Measurements from ENCODE around the gene AFP. TPM values are rescaled to one million over a fixed set of nuclear protein-coding genes. Genes with fewer than 3 reads are reported as not detected.

AFP gene
- polyA plus RNA-seq, 1 donor from 2014 or later: not detected

DNA sequence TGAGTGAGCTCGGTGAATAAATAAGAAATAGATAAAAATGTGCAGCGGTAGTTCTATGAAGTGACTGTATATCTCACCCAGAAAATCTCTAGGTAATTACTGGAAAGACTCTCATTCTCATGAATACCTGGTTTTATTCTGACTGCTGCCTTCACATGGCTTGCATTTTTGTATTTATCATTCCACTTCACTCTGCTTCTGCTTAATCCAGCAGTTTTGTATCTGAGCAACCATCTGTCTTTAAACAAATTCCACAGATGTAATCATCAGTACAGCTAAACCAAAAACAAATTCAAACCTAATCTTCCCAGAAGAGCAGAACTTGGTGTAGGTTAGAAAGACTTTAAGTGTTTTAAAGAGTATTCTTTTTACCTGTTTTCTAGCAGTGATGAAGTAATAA, 43.1 kb upstream of the AFP start:
- Histone ChIP-seq H4K20me1 (ENCODE audit: insufficient read depth) (no peaks in the 10 kb centered on the region), H3K9ac (ENCODE audit: low read length) (no peak overlapping the region), H3K4me3 (ENCODE audit: low read length) (no peak overlapping the region), H3K36me3 (ENCODE audit: insufficient read depth, low read length) (no peaks in the 10 kb centered on the region), H3K9me2 (ENCODE audit: insufficient read depth, low read length) (no peaks in the 10 kb centered on the region), H3K9me3 (ENCODE audit: low read length) (no peaks in the 10 kb centered on the region), H3F3A (ENCODE audit: insufficient read depth, low read length, poor library complexity, severe bottlenecking) (no peaks in the 10 kb centered on the region), H2AFZ (ENCODE audit: low read depth, low read length) (no peak overlapping the region), H3K4me2 (ENCODE audit: low read length) (no peak overlapping the region), H3K27ac (ENCODE audit: low read length) (no peak overlapping the region), H3K79me2 (replicated peaks; ENCODE audit: insufficient read depth, low read length) (no peaks in the 10 kb centered on the region), H3K27me3 (ENCODE audit: insufficient read depth, low read depth, low read length) (no peaks in the 10 kb centered on the region)
- TF ChIP-seq POLR2AphosphoS5 (IDR thresholded peaks at IDR 0.05) (no peak), EP300 (conservative IDR thresholded peaks at IDR 0.05; ENCODE audit: poor library complexity, severe bottlenecking) (no peak), EZH2 (IDR thresholded peaks at IDR 0.05; ENCODE audit: borderline replicate concordance, insufficient read depth, low read length, poor library complexity, severe bottlenecking) (no peak)
- TF ChIP-seq, protein P1, sequence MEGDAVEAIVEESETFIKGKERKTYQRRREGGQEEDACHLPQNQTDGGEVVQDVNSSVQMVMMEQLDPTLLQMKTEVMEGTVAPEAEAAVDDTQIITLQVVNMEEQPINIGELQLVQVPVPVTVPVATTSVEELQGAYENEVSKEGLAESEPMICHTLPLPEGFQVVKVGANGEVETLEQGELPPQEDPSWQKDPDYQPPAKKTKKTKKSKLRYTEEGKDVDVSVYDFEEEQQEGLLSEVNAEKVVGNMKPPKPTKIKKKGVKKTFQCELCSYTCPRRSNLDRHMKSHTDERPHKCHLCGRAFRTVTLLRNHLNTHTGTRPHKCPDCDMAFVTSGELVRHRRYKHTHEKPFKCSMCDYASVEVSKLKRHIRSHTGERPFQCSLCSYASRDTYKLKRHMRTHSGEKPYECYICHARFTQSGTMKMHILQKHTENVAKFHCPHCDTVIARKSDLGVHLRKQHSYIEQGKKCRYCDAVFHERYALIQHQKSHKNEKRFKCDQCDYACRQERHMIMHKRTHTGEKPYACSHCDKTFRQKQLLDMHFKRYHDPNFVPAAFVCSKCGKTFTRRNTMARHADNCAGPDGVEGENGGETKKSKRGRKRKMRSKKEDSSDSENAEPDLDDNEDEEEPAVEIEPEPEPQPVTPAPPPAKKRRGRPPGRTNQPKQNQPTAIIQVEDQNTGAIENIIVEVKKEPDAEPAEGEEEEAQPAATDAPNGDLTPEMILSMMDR (IDR thresholded peaks at IDR 0.05; ENCODE audit: poor library complexity, severe bottlenecking): no peak
- TF ChIP-seq, protein P2, sequence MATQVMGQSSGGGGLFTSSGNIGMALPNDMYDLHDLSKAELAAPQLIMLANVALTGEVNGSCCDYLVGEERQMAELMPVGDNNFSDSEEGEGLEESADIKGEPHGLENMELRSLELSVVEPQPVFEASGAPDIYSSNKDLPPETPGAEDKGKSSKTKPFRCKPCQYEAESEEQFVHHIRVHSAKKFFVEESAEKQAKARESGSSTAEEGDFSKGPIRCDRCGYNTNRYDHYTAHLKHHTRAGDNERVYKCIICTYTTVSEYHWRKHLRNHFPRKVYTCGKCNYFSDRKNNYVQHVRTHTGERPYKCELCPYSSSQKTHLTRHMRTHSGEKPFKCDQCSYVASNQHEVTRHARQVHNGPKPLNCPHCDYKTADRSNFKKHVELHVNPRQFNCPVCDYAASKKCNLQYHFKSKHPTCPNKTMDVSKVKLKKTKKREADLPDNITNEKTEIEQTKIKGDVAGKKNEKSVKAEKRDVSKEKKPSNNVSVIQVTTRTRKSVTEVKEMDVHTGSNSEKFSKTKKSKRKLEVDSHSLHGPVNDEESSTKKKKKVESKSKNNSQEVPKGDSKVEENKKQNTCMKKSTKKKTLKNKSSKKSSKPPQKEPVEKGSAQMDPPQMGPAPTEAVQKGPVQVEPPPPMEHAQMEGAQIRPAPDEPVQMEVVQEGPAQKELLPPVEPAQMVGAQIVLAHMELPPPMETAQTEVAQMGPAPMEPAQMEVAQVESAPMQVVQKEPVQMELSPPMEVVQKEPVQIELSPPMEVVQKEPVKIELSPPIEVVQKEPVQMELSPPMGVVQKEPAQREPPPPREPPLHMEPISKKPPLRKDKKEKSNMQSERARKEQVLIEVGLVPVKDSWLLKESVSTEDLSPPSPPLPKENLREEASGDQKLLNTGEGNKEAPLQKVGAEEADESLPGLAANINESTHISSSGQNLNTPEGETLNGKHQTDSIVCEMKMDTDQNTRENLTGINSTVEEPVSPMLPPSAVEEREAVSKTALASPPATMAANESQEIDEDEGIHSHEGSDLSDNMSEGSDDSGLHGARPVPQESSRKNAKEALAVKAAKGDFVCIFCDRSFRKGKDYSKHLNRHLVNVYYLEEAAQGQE (IDR thresholded peaks at IDR 0.05; ENCODE audit: borderline replicate concordance): no peak

DNA sequence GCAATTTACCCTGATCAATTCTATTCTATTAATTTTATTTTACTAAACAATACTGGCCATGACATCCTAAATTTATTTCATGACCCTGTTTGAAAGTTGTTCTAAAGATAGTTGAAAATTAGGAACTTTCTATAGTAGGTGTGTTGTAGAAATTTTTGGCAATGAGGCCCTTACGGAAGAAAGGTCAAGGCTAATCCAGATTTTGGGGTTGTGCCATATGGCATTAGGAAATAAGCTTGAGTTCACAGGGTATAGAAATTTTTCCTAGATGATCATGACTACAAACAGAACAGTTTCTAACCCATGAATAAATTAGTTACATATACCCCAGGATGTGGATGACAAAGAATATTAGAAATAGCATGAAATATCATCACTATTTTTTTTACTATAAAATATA, 39.7 kb upstream of the AFP start:
- no peak overlapping the region for H2AFZ ChIP-seq (ENCODE audit: low read depth, low read length)
- TF ChIP-seq TAF1 (IDR thresholded peaks at IDR 0.05; ENCODE audit: low read depth): no peak
- TF ChIP-seq, protein P1 (IDR thresholded peaks at IDR 0.05; ENCODE audit: poor library complexity, severe bottlenecking): no peak
- TF ChIP-seq EZH2 (IDR thresholded peaks at IDR 0.05; ENCODE audit: borderline replicate concordance, insufficient read depth, low read length, poor library complexity, severe bottlenecking): no peak
- no peak for TF ChIP-seq MXI1 (conservative IDR thresholded peaks at IDR 0.05; ENCODE audit: poor library complexity, severe bottlenecking)
- TF ChIP-seq SMC3 (conservative IDR thresholded peaks at IDR 0.05; ENCODE audit: poor library complexity): no peak
- no peak for TF ChIP-seq RAD21 (conservative IDR thresholded peaks at IDR 0.05)
- TF ChIP-seq, protein P2 (IDR thresholded peaks at IDR 0.05; ENCODE audit: borderline replicate concordance): no peak
- no peak for TF ChIP-seq EP300 (conservative IDR thresholded peaks at IDR 0.05; ENCODE audit: poor library complexity, severe bottlenecking)
- no peak for TF ChIP-seq POLR2AphosphoS5 (IDR thresholded peaks at IDR 0.05)
- H3K36me3 ChIP-seq (ENCODE audit: insufficient read depth, low read length): no peaks in the 10 kb centered on the region
- H3K4me3 ChIP-seq (ENCODE audit: low read length): no peak overlapping the region
- no peaks in the 10 kb centered on the region for H3K79me2 ChIP-seq (replicated peaks; ENCODE audit: insufficient read depth, low read length)
- no peaks in the 10 kb centered on the region for H3F3A ChIP-seq (ENCODE audit: insufficient read depth, low read length, poor library complexity, severe bottlenecking)
- no peak overlapping the region for H3K27ac ChIP-seq (ENCODE audit: low read length)
- H3K9me2 ChIP-seq (ENCODE audit: insufficient read depth, low read length): no peaks in the 10 kb centered on the region
- no peaks in the 10 kb centered on the region for H3K9me3 ChIP-seq (ENCODE audit: low read length)
- H4K20me1 ChIP-seq (ENCODE audit: insufficient read depth): no peaks in the 10 kb centered on the region
- no peaks in the 10 kb centered on the region for H3K27me3 ChIP-seq (ENCODE audit: insufficient read depth, low read depth, low read length)
- H3K9ac ChIP-seq (ENCODE audit: low read length): no peak overlapping the region
- no peak overlapping the region for H3K4me2 ChIP-seq (ENCODE audit: low read length)

All from neural cell (in vitro differentiated cells).